AG08395 (cell line): ENCODE results near the gene DENND10.
"Not testable (repeated sequence)": the region's sequence is repeated elsewhere in the genome, so short reads cannot be mapped to it uniquely, and the experiment has no call there.

ENCODE experiments used
- DNase-seq: peaks from one replicate; pipeline ENCODE4 v3.0.0; 2012; ENCODE audit warnings: mixed read lengths, low spot score

DENND10 gene, protein sequence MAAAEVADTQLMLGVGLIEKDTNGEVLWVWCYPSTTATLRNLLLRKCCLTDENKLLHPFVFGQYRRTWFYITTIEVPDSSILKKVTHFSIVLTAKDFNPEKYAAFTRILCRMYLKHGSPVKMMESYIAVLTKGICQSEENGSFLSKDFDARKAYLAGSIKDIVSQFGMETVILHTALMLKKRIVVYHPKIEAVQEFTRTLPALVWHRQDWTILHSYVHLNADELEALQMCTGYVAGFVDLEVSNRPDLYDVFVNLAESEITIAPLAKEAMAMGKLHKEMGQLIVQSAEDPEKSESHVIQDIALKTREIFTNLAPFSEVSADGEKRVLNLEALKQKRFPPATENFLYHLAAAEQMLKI

GRCh38 chr10:119103903-119104653, at the start of gene DENND10:
Gene DENND10, plus strand, starts transcription at chr10:119104113. Its CDS starts 30 bp downstream, at chr10:119104143.
- DNase-seq, result peak; percentile 99

DNA sequence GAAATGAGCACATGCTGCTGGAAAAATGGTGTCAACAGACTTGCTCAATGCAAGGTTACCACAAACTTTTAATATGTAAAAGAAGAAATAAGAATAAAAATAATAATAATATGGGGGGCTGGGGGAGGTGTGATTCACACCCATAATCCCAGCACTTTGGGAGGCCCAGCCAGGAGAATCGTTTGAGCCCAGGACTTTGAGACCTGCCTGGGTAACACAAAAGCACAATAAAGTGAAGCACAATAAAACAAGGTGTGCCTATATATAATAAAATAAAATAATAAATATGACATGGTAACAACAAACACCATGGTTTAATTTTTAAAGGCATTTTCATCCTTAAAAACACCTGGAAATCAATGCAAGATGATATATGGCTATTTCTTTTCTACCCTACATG, 48.4 kb upstream of the DENND10 start:
- no peak for DNase-seq

GRCh38 chr10:119058010-119058409, 45.9 kb upstream of the DENND10 start:
- no peak for DNase-seq

DNA sequence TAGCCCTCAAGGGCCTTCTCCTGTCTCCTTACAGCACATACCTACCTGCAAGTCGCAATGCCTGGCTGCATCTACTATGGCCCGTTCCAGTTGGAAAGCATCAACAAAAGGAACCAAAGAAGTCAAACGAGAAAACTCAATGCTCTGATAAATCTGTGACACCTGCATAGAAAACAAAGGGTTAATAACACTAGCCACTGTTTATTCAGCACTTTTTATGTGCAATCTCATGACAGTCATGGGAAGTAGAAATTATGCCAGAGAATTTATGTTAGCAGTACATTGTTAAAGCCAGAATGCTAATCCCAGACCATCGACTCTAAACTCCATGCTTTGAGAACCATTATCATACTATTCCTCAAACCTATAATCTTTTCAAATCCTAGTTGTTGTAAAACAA, 44.4 kb upstream of the DENND10 start:
- no peak for DNase-seq

DNA sequence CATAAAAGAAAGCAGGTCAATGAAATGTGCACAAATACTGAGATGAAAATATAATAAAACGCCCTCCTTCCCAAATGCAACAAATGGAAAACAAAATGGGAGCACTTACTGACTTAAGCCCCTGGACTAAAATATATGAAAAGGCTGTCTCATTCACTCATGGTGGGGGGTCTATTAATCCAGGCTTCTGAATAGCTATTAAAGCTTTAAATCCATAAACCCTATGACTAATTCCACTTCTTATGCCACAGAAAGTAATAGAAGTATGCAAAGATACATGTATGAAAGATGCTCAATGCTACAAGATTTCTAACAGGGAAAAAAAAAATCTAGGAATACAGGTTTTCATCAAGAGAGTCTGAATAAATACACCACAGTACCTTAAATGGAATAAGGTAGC, 43.8 kb upstream of the DENND10 start:
- DNase-seq, result no peak

- DNase-seq, result no peak
Observed at GRCh38 chr10:119061352-119061751, 42.6 kb upstream of the DENND10 start.

DNA sequence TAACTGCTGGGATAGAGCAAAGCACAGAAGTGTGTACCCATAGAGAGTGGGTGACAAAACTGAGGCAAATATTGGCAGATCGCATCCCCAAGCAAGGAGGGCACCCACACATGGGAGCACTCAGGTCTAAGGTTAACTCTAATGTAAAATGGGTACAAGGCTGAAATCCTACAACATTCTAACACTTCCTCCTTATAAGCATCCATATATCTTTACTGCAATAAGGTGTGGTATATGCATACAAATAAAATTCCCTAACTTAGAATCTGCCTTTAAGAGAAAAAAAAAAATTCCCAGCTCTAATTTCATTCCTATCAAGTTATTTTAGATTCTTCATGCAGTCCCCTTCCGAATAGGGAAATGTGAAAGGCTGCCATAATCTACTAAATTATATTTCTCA, 42.0 kb upstream of the DENND10 start:
- DNase-seq, result no peak

GRCh38 chr10:119070395-119071165, 33.3 kb upstream of the DENND10 start:
- no peak for DNase-seq

GRCh38 chr10:119073584-119073983, 30.3 kb upstream of the DENND10 start:
- DNase-seq, result no peak

DNA sequence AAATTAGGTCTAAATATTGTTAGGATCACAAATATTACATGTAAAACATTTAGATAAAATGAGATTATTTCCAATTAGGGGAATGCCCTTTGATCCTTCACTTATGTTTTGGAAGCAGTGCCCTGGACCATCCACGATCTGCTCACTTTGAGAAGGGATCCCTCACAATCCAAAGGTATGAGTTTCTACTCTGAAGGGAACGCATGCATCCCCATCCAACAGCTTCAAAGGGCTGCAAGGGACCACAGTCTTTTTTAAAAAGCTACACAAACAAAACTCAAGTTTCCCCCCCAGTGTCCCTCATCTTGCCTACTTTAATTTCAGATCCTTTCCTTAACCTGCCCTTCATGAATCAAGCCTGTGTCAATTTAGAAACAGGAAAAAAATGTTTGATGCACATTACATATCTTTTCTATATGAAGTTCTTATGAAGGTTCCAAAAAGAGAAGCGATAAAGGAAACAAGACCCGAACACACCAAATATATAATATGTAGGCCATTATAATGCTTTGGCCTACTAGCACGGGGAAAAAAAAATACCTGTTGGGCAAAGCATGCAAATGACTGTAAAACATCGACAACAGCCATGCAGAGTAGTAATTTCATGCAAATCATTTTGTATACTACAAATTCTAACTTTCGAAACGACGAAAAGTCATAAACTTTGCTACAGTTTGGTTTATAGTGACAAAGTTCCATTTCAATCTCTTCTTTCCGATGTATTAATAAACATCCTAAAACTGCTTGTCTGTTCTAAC, 25.3 kb upstream of the DENND10 start:
- DNase-seq, result no peak

- DNase-seq, result peak; percentile 94
Observed at GRCh38 chr10:119079599-119080520, 24.1 kb upstream of the DENND10 start.

DNA sequence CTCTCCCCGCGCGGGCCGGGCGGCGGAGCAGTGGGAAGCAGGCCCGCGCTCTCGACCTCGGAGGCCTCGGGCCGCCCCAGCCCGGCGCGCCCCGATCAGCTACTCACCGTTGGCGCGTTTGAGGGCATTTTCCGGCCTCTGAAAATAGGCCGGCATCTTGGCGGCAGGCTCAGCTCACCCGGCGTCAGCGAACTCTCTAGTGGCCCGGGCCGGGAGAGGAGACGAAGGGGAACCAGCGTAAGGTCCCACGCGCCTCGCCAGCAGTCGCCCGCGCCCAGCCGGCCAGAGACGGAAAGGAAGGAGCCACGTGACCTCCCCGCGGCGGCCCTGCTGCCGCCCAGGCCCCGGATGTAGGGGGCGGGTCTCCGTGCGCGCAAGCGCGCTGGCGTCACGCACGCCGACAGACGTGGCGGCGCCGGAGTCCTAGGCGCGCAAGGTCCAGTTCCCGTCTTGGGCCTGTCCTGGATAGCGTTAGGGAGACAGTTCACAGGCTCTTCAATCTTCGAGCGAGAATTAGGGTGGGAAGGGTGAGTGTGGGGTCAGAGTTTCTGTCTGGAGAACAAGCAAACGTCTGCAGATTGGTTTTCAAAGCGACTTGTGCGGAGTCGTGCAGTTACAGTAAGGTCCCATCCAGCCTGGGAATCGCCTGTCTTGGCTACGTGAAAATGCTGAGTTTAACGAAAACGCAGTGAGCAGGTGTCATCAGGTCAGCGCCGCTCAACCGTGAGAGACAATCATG, 23.2 kb upstream of the DENND10 start, which contains the start of gene EIF3A:
TSS of gene EIF3A (minus strand) at position 297 of the 739 bp plus-strand sequence. CDS start at position 156, 141 bp downstream.
- DNase-seq, result peak; percentile 98

- DNase-seq, result no peak
Observed at GRCh38 chr10:119084896-119085295, 19.0 kb upstream of the DENND10 start.

DNA sequence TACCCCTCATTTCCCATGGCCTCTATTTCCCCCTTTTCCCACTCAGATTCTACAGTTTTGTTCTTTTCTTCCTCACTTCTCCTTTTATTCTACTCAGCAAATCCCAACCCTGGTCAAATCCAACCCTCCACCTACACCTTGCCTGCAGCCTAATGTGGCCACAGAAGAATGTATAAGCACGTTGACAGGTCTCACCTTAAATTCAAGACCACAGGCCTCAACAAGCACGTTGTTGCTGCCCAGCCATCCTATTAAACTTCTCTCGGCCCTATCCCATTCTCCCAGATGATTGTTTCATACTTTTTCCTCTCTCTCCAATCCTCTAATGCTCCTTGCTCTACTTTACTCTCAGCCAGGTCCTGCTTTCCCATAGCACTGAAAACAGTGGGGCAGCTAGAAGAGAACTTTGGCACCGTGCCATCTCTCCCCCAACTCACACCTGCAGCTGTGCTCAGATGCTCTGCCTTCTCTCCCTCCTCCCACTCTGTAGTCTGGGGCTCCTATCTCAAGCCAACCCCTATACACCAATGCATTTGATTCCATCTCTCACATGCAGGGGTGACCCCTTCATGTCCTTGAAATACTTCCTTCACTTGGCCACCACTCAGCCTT, 16.5 kb upstream of the DENND10 start:
- no peak for DNase-seq

DNA sequence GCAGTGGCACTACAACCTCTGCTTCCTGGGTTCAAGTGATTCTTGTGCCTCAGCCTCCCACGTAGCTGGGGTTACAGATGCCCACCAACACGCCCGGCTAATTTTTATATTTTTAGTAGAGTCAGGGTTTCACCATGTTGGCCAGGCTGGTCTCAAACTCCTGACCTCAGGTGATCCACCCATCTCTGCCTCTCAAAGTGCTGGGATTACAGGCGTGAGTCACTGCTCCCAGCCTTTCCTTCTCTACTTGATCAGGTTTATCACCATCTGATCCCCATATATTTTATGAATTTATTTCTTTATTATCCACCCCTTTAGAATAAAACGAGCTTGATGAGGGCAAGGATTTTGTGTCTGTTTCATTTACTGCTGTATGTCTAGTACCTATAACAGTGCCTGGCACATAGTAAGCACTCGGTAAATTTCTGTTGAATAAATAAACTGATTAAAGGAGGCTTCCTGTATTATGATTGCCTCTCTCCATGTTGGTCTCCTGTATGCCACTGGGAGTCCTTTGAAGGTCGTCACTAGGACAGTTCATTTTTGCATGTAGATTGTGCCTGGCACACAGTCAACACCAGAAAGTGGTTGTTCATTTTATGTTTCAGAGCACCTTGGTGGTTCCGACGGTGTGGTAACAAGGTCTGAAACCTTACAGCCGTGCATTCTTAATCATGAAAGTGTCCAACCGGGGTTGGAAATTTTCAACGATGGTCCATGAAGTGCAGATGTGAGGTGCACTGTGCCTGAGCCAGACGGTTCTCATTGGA, 13.7 kb upstream of the DENND10 start:
- DNase-seq, result no peak

- DNase-seq, result peak; percentile 75
Observed at GRCh38 chr10:119090968-119091367, 12.9 kb upstream of the DENND10 start.

GRCh38 chr10:119095640-119096039, 8.3 kb upstream of the DENND10 start:
- DNase-seq, result no peak

- DNase-seq, result not testable (repeated sequence)
Observed at GRCh38 chr10:119096641-119097415, 7.1 kb upstream of the DENND10 start.
